NCI-H128 (cell line): ENCODE measurements around the gene CTTNBP2NL.

Experiments used
- DNase-seq: peaks from one replicate; lab custom pipeline; 2025; ENCODE audit not compliant: unreplicated experiment; lab: John Stamatoyannopoulos, UW

Gene CTTNBP2NL

DNA sequence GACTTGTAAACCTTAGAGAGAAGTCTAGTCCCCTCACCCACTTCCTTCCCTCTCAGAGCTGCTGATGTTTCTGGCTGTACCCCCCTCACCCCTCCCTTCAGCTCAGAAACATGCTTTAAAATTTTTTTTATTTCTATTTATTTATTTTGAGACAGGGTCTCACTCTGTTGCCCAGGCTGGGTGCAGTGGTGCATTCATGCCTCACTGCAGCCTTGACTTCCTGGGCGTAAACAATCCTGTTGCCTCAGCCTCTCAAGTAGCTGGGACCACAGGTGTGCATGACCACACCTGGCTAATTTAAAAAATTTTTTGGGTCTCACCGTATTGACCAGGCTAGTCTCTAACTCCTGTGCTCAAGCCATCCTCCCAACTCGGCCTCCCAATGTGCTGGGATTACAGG, 109.9 kb downstream of the CTTNBP2NL start:
- no peak for DNase-seq

DNA sequence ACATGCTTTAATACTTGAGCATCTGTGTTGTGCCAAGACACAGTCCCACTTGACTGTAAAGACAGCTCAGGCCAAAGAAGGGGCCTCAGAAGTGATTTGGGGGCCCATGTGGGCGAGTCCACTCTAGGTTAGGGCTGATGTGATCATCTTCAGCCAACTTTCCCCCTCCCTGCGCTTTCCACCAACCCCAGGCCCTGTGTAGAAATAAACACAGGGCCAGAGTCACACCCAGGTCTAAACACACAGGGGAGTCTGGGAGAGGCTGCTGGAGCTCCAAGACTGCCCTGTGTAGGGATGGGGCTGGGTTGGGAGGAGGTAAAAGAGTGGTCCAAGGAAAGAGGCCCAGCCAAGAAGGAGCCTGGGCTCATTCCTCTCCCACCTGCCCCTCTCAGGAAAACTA, 110.3 kb downstream of the CTTNBP2NL start:
- DNase-seq: no peak

DNA sequence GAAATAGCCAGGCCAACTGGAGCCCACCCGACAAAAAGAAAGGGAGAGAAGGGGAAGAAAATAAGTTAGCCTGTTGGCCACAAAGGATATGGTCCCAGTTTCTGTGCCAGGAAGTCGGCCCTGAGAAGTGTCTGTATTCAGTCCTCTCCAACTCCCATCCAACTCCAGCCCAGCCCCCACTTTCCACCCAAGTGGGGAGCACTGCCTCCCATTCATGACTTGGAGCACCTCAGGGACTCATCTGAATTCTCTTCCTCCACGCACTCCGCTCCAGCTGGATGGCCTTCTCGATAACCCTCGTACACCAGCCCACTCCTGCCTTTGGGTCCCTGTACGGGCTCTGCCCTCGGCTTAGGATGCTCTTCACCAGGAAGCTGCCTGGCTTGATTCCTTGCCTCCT, 110.7 kb downstream of the CTTNBP2NL start:
- DNase-seq: no peak

DNA sequence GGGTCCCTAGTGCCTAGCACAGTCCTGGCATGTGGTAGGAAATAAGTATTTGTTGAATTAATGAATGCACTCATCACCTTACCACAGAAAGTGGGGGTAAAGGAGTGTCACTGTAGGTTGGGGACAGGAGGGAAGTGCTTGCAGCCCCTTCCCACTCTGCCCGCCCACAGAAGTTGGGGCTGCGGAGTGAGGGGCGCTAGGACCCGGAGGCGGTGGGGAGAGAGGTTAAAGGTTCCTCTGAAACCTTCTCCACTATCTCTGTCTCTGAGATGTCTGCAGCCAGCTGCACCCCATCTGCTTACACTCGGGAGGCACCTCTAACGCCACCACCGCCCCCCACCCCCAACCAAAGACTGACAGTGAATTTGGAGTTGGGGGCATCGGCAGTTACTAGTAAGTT, 111.3 kb downstream of the CTTNBP2NL start:
- DNase-seq: no peak

DNA sequence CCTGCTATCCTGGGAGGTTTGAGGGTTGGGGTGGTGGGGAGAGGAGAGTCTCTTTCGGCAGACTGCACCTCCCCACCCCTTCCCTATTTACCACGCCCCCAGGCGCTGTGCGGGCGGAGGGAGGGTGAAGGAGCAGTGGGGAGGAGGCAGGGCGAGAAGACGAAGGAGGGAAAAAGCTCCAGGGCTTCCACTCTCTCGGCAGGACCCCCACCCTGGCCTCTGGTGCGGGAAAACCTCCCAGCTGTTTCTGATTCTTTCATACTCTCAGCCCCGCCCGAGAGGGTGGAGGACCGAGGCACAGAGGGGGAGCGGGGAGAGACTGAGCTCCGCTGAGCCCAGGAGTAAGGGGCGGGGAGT, 111.9 kb downstream of the CTTNBP2NL start:
- no peak for DNase-seq

DNA sequence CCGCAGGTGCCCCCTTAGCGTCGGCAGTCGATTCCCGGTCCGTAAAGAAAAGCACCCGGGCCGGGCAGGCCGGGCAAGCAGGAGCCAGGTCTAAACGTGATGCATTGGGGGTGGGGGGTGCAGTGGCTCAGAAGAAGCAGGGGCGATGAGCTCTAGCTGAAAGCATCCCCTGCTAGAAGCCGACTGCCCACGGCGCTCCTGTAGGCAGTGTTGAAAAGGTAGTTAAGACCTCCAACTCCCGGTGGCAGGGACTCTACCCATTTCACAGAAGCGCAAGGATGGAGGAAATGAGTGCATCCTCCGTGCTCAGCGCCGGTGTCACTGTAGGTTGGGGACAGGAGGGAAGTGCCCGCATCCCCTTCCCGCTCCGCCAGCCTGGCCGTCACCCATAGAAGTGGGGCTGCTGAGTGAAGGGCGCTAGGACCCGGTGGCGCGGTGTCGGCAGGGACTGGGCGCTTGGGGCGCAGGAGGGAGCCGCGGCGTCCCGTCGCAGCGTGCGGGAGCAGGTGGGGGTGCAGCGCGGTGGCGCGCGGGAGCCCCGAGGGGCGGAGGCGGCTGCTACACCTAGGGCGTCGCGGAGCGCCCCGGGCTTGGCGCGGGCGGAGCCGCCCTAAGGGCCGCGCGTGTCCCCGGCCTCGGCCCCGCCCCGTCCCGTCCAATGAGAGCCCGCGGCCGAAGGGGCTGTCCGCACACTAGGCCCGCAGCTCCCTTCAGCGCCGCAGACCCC, 112.4 kb downstream of the CTTNBP2NL start, which contains the start of gene WNT2B:
Gene WNT2B (plus strand): TSS at position 688 of the 727 bp plus-strand sequence. CDS start 298 bp downstream, outside the sequence.
- DNase-seq: no peak

DNA sequence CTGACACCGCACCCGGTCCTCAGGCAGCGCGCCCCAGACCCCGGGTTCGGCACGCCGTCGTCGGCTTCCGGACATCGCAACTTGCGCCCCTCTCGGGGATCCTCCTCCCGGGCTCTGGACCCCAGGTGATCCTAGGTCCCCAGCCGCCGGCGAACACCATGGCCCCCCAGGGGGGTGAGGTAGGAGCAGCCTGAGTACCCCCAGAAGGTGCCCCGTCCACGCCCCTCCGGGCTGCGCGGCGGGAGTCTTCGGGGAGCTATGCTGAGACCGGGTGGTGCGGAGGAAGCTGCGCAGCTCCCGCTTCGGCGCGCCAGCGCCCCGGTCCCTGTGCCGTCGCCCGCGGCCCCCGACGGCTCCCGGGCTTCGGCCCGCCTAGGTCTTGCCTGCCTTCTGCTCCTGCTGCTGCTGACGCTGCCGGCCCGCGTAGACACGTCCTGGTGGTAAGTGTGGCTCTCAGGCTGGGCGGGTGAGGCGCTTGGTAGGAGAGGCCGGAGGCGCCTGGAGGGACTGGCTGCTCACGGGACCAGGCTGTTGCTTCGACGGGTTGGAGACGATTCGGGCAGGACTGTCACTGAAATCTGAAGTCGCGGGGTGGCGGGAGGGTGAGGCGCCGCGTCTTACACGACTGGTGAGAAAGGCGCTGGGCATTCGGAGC, 113.1 kb downstream of the CTTNBP2NL start:
- DNase-seq: no peak

DNA sequence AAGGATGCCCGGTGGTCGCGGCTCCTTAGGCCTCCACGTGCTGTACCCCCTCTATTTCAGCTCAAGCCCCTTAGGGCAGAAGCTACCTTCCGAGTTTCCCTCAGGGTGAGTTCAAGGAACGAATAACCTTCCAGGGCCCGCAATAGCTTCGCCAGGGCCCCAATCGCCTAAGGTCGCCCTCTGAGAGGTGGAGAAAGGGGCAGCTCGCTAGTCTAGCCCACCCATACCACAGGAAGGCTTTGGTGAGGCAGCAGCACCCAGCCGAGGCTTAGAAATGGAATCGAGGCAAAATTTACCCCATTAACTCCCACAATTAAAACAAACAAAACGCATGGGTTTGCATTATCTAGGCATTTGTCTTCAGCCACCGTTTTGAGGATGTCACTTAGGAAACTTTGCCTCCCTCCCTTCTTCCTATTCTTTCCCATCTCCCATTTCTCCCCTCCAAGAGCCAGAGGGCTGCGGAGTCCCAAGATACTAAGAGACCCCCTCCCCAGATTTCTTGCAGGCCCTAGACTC, 113.7 kb downstream of the CTTNBP2NL start:
- DNase-seq: no peak

DNA sequence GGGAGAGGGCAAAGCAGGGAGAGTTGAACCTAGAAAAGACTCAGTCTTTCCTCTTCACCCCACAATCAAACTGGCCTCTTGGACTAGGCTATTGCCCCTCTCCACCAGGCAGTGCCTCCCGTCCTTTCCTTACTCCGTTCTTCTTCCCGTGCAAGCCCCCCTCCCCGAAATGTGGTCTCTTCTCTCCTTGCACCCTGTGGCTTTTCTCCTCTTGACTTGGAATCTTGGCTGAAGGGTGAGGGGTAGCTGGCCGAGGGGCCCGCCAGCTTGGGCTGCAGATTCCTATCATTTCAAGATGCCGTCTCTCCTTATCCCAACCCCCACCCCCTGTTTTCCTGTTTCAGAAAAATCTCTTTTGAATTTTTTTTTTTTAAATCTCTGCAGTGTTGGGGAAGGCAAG, 114.3 kb downstream of the CTTNBP2NL start:
- DNase-seq: no peak
